GM19397 (cell line): ENCODE data around the gene ZNF679.
"Not testable (repeated sequence)": the region's sequence is repeated elsewhere in the genome, so short reads cannot be mapped to it uniquely, and the experiment has no call there.

Source experiments
- ATAC-seq: cut with Tn5 transposase; IDR thresholded peaks from one replicate; pipeline ENCODE4 v1.9.1; 2021; ENCODE audit warnings: mild to moderate bottlenecking, moderate library complexity; ENCODE audit not compliant: unreplicated experiment

Gene ZNF679

GRCh38 chr7:64228174-64228573 is at the start of gene ZNF679:
ZNF679 (plus strand) TSS chr7:64228474; CDS start chr7:64249118, 20,644 bp downstream.
- not testable (repeated sequence) for ATAC-seq

DNA sequence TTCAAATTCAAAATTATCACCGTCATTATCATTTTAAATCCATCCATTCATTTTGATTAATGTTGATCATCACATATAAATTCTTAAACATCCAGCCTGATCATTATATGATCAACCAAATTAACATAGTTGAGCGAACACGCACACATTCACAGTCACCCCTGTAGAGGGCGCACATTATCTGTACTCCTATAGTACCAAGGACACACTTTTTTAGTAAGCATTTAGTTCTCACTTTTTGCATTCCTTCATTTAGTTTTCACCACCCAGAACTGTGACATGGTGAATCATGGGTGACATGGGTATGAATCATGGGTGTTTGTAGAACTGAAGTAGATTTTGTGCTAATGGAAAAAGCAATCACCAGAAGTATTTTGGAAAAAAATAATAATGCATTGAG is 47.3 kb upstream of the ZNF679 start:
- no peak for ATAC-seq

- ATAC-seq, result no peak
Observed at GRCh38 chr7:64181586-64181985, 46.7 kb upstream of the ZNF679 start.

- no peak for ATAC-seq
Observed at GRCh38 chr7:64182036-64182790, 46.1 kb upstream of the ZNF679 start.

GRCh38 chr7:64183126-64183742 is 45.0 kb upstream of the ZNF679 start:
- no peak for ATAC-seq

GRCh38 chr7:64183827-64184372 is 44.4 kb upstream of the ZNF679 start:
- ATAC-seq, result no peak

DNA sequence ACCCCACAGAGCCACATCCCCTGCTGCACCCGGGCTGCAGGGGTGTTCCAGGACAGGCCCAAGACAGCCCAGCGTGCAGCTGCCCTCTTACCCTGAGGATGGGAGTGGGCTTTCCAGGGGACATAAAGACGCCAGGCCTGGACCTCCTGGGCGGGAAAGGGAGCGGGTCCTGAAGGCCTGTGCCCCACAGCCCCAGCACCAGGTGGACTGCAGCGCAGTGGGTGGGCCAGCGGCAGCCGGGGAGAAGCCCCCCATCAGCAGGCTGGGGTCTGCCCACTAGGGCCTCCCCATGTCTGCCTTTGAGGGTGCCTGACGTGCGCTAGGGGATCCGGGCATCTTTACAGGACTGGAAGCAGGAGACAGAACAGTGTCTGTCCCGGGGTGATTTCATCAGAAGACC is 43.9 kb upstream of the ZNF679 start:
- ATAC-seq, result no peak

DNA sequence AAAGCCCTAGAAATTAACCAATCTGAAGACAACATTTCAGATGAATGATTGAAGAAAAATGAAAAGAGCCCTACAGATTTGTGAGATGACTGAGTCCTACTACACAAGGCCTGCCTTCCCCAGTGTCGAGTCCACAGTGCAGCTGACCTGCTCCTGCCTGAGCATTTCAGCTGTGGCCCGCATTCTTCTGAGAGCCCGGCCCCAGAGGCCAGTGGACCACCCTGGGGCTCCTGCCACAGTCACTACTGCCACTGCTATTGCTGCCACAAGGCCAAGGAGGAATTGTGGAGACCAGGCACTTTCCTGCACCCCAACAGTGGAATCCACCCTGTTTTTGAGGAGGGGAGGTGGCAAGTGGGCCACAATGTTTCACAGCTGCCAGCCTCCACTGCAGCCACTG is 40.9 kb upstream of the ZNF679 start:
- no peak for ATAC-seq

- no peak for ATAC-seq
Observed at GRCh38 chr7:64192148-64192704, 36.0 kb upstream of the ZNF679 start.

DNA sequence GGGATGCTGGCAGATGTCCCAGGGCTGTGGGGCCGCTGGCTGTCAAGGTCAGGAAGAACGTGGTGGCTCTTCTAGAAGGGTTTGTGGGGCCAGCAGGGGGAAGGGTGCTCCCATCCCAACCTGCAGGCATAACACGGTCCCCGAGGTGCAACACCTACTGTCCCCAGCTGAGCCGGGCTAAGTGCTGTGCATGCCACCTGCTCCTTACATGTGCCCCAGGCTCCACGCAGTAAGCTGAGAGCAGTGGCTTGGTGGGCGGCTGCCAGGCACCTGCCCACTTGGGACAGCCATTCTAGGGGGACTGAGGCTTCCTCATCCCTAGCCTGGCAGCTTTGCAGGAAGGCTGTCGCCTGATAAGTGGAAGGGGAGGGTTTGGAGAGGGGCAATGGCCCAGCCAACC is 35.5 kb upstream of the ZNF679 start:
- no peak for ATAC-seq

DNA sequence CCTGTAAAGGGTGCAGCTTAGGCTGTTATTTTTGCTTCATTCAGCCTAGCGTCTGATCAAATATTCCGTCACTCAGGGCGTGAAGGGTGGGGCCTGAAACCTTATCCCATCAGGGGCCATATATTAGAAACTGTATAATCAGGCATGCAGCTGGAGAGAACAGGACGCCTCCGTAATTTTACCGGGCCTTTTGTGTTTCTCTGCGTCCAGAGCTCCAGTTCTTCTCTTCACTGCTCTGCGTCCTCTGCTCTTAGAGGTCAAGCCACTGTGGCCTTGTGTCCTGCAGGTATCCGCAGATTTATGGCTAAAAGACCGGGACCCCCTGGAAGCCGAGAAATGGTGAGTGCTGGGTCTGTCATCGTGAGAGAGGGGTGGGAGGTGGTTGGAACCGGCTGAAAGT is 21.4 kb upstream of the ZNF679 start, which contains the start of gene ZNF735:
TSS of gene ZNF735 (plus strand) at position 301 of the 400 bp plus-strand sequence. CDS start at position 301, 0 bp downstream.
- ATAC-seq, result no peak

DNA sequence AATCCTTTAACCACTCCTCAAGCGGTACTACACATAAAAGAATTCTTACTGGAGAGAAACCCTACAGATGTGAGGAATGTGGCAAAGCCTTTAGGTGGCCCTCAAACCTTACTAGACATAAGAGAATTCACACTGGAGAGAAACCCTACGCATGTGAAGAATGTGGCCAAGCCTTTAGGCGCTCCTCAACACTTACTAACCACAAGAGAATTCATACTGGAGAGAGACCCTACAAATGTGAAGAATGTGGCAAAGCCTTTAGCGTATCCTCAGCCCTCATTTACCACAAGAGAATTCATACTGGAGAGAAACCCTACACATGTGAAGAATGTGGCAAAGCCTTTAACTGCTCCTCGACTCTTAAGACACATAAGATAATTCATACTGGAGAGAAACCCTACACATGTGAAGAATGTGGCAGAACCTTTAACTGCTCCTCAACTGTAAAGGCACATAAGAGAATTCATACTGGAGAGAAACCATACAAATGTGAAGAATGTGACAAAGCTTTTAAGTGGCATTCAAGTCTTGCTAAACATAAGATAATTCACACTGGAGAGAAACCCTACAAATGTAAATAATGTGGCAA is 8.5 kb upstream of the ZNF679 start:
- not testable (repeated sequence) for ATAC-seq

GRCh38 chr7:64223366-64223765 is 4.9 kb upstream of the ZNF679 start:
- ATAC-seq, result no peak

DNA sequence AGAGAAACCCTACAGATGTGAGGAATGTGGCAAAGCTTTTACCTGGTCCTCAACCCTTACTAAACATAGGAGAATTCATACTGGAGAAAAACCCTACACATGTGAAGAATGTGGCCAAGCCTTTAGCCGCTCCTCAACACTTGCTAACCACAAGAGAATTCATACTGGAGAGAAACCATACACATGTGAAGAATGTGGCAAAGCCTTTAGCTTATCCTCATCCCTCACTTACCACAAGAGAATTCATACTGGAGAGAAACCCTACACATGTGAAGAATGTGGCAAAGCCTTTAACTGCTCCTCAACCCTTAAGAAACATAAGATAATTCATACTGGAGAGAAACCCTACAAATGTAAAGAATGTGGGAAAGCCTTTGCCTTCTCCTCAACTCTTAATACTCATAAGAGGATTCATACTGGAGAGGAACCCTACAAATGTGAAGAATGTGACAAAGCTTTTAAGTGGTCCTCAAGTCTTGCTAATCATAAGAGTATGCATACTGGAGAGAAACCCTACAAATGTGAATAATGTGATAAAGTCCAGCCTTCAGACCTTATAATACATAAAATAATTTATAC is 38.2 kb downstream of the ZNF679 start:
- ATAC-seq, result no peak

DNA sequence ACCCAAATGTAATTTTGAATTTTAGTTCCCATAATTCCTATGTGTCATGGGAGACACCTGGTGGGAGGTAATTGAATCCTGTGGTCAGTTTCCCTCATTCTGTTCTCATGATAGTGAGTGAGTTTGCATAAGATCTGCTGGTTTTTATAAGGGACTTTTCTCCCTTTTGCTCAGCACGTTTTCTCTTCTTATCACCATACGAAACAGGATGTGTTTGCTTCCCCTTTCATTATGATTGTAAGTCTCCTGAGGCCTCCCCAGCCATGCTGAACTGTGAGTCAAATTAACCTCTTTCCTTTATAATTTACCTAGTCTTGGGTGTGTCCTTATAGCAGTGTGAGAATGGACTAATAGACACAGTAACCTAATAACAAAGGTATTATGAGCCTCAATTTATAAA is 49.4 kb downstream of the ZNF679 start:
- ATAC-seq, result no peak

DNA sequence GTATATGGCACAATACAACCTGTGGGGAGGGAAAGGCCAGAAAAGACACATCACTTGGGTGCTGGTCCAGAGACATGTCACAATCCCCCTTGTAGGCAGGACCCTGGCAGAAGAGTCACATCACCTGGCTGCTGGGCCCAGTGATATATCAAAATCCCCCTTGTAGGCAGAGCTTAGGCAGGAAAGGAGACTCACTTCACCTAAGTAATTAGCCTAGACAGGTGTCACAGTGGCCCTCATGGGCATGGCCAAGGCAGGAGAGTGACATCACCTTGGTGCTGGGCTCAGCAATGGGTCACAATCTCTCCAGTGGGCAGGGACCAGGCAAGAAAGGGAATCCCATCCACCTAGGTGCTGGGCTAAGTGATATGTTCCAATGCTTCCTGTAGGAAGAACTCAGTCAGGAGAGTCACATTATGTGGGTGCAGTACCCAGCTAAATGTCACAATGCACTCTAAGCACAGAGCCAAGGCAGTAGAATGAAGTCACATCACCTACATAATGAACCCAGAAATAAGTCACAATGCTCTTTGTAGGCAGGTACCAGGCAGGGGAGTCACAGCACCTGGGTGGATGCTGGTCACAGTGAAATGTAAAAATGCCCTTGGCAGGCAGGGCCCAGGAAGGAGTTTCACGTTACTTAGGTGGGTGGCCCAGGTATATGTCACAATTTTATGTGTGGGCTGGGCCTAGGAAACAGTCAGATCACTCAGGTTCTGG is 66.6 kb downstream of the ZNF679 start:
- no peak for ATAC-seq

DNA sequence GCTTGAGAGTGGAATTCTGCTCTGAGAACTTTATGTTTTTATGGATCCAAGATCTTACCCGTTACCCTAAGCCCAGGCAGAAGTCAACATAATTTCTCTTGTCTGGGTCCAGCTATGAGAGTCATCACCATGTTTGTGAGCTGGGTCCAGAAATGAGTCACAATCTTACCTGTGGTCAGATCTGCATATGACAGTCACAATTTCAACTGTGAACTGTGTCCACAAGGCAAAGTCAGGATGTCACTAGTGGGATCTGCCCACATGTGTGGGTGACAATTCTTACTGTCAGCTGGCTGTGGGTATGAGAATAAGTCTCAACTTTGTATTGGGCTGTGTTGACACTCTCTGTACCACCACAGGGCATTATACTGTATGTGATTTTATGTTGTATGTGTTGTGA is 69.1 kb downstream of the ZNF679 start:
- not testable (repeated sequence) for ATAC-seq

GRCh38 chr7:64300641-64301405 is 72.5 kb downstream of the ZNF679 start:
- ATAC-seq, result no peak

GRCh38 chr7:64307254-64308015 is 79.2 kb downstream of the ZNF679 start:
- ATAC-seq, result peak; percentile 99
